Caco-2 (cell line): ENCODE measurements around the gene MARK4. TPM values are rescaled to one million over a fixed set of nuclear protein-coding genes. Genes with fewer than 3 reads are reported as not detected.
"Not testable (repeated sequence)": the region's sequence is repeated elsewhere in the genome, so short reads cannot be mapped to it uniquely, and the experiment has no call there.

Experiments used
- BruUV-seq: library from RNA; stranded (reverse); fragments of 400-500 nt; replicated peaks from 2 replicates; lab custom pipeline; 2021; lab: Mats Ljungman, UMichigan
- CTCF ChIA-PET: fragments of 300-600 bp; sonication (Branson Sonifier 250); formaldehyde crosslinking; loops from one replicate; lab custom pipeline; 2022; ENCODE audit warnings: antibody characterized with exemption; lab: Charles Lee
- POLR2A ChIA-PET: fragments of 300-600 bp; sonication (Branson Sonifier 250); formaldehyde crosslinking; loops from one replicate; lab custom pipeline; 2022; ENCODE audit warnings: antibody characterized with exemption; lab: Charles Lee
- DNase-seq, 2 experiments: peaks; one replicate each; pipeline versions ENCODE4 v3.0.0 to v3.0.0-alpha.2; 2020 to 2022
- H3K27me3 ChIP-seq: replicated peaks from 2 replicates; pipeline ENCODE4 v1.6.0; 2011; ENCODE audit warnings: low read length; ENCODE audit not compliant: control insufficient read depth, insufficient read depth
- H3K36me3 ChIP-seq: 2 replicates; pipeline ENCODE4 v1.5.1; 2011; ENCODE audit warnings: low read length; ENCODE audit not compliant: control insufficient read depth, insufficient read depth
- H3K4me1 ChIP-seq: fragments of 250-450 bp; sonication (Bioruptor Pico); 2 replicates; pipeline ENCODE4 v1.5.1; 2020; ENCODE audit warnings: mild to moderate bottlenecking
- H3K4me3 ChIP-seq: 2 replicates; pipeline ENCODE4 v1.5.1; 2011; ENCODE audit warnings: low read depth, mild to moderate bottlenecking, control low read depth, low read length
- H3K9me3 ChIP-seq: fragments of 250-450 bp; sonication (Bioruptor Pico); 2 replicates; pipeline ENCODE4 v1.5.1; 2020; ENCODE audit warnings: mild to moderate bottlenecking, moderate library complexity
- H3K27ac Mint-ChIP-seq: one replicate; pipeline ENCODE4 v1.8.0; 2022; ENCODE audit warnings: mixed read lengths; ENCODE audit not compliant: unreplicated experiment
- H3K27me3 Mint-ChIP-seq: one replicate; pipeline ENCODE4 v1.8.0; 2022; ENCODE audit warnings: mixed read lengths; ENCODE audit not compliant: insufficient read depth, unreplicated experiment
- H3K36me3 Mint-ChIP-seq: one replicate; pipeline ENCODE4 v1.8.0; 2022; ENCODE audit warnings: mild to moderate bottlenecking, mixed read lengths; ENCODE audit not compliant: insufficient read depth, unreplicated experiment
- H3K4me1 Mint-ChIP-seq: one replicate; pipeline ENCODE4 v1.8.0; 2022; ENCODE audit warnings: low read depth, mixed read lengths; ENCODE audit not compliant: unreplicated experiment
- H3K4me3 Mint-ChIP-seq: one replicate; pipeline ENCODE4 v1.8.0; 2022; ENCODE audit warnings: mild to moderate bottlenecking, moderate library complexity, mixed read lengths; ENCODE audit not compliant: unreplicated experiment
- H3K9me3 Mint-ChIP-seq: one replicate; pipeline ENCODE4 v1.8.0; 2022; ENCODE audit warnings: mixed read lengths; ENCODE audit not compliant: unreplicated experiment
- intact Hi-C: fragments of 100-400 bp; cut with micrococcal nuclease; formaldehyde crosslinking; loops from one replicate; pipeline ENCODE4 v1.10.0; 2022; ENCODE audit not compliant: unreplicated experiment
- total RNA-seq: library from RNA; stranded (reverse); gene quantifications from 2 replicates; pipeline ENCODE4 v1.2.3, GENCODE V29; 2022
- TF ChIP-seq, protein P1 (sequence below), 2 experiments: fragments of 200-600 bp in 1 of 2; IDR thresholded peaks; 1 replicate in 1 of 2; 2 replicates in 1 of 2; pipeline versions ENCODE4 v1.5.1 to v1.8.0; 2011 to 2022; ENCODE audit warnings: antibody characterized with exemption in 1 of 2, control low read depth in 1 of 2, inconsistent platforms in 1 of 2, low read depth in 1 of 2, low read length in 1 of 2, mild to moderate bottlenecking in 1 of 2, moderate library complexity in 1 of 2; ENCODE audit not compliant: insufficient read depth in 1 of 2, severe bottlenecking in 1 of 2, unreplicated experiment in 1 of 2

The MARK4 gene
- total RNA-seq, 1 experiment from 2014 or later: 30.3 TPM

DNA sequence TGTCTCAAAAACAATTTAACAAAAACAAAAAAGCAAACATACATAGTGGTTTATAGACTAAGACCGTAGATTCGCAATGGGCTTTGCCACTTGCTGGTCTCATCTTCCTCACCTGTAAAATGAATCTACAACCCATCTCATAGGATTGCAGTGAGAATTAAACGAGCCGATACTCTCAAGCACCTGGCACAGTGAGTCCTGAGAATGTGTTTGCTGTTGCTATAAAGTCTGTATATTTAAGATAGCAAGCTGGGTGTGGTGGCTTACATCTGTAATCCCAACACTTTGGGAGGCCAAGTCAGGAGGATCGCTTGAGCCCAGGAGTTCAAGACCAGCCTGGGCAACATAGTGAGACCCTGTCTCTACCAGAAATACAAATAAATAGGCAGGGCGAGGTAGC lies 28.3 kb upstream of the MARK4 start:
- BruUV-seq: no TSS peak
- TF ChIP-seq, protein P1, sequence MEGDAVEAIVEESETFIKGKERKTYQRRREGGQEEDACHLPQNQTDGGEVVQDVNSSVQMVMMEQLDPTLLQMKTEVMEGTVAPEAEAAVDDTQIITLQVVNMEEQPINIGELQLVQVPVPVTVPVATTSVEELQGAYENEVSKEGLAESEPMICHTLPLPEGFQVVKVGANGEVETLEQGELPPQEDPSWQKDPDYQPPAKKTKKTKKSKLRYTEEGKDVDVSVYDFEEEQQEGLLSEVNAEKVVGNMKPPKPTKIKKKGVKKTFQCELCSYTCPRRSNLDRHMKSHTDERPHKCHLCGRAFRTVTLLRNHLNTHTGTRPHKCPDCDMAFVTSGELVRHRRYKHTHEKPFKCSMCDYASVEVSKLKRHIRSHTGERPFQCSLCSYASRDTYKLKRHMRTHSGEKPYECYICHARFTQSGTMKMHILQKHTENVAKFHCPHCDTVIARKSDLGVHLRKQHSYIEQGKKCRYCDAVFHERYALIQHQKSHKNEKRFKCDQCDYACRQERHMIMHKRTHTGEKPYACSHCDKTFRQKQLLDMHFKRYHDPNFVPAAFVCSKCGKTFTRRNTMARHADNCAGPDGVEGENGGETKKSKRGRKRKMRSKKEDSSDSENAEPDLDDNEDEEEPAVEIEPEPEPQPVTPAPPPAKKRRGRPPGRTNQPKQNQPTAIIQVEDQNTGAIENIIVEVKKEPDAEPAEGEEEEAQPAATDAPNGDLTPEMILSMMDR (IDR thresholded peaks at IDR 0.05; ENCODE audit: insufficient read depth in 1 of 2, low read depth in 1 of 2, low read length in 1 of 2, severe bottlenecking in 1 of 2, unreplicated experiment in 1 of 2): no peak
- Mint-ChIP-seq H3K36me3 (no peaks in the 10 kb centered on the region), H3K27me3 (peaks cover 10% of the 10 kb centered on the region), H3K4me3 (no peak overlapping the region), H3K27ac (no peak overlapping the region), H3K9me3 (no peaks in the 10 kb centered on the region), H3K4me1 (no peaks in the 10 kb centered on the region)
- Histone ChIP-seq H3K4me3 (no peak overlapping the region), H3K4me1 (no peaks in the 10 kb centered on the region), H3K9me3 (no peaks in the 10 kb centered on the region), H3K27me3 (no peaks in the 10 kb centered on the region), H3K36me3 (no peaks in the 10 kb centered on the region)
- no peak for DNase-seq
- POLR2A ChIA-PET: no interaction called here
- CTCF ChIA-PET: no interaction called here
- intact Hi-C loops: no loop called here

- Mint-ChIP-seq H3K27ac (no peak overlapping the region), H3K27me3 (peaks cover 7% of the 10 kb centered on the region), H3K4me3 (no peak overlapping the region), H3K9me3 (no peaks in the 10 kb centered on the region), H3K4me1 (no peaks in the 10 kb centered on the region), H3K36me3 (no peaks in the 10 kb centered on the region)
- no peak for DNase-seq
- no peaks in the 10 kb centered on the region for H3K27me3 ChIP-seq
- no peak overlapping the region for H3K4me3 ChIP-seq
- intact Hi-C loops: no loop called here
- POLR2A ChIA-PET: no interaction called here
- H3K9me3 ChIP-seq: no peaks in the 10 kb centered on the region
- BruUV-seq: no TSS peak
- CTCF ChIA-PET: interaction anchor here (0.7 kb wide), 1 partner anchor 9 kb away, joined by 5 read pairs; no protein-coding TSS in a partner anchor
- TF ChIP-seq, protein P1 (IDR thresholded peaks at IDR 0.05; ENCODE audit: insufficient read depth in 1 of 2, low read depth in 1 of 2, low read length in 1 of 2, severe bottlenecking in 1 of 2, unreplicated experiment in 1 of 2): no peak
- H3K36me3 ChIP-seq: no peaks in the 10 kb centered on the region
- no peaks in the 10 kb centered on the region for H3K4me1 ChIP-seq
These were observed 27.2 kb upstream of the MARK4 start for GRCh38 chr19:45223879-45224278.

GRCh38 chr19:45224645-45225044 lies 26.4 kb upstream of the MARK4 start:
- intact Hi-C loops: no loop called here
- Histone ChIP-seq H3K36me3 (no peaks in the 10 kb centered on the region), H3K4me1 (no peaks in the 10 kb centered on the region), H3K27me3 (no peaks in the 10 kb centered on the region), H3K4me3 (no peak overlapping the region), H3K9me3 (no peaks in the 10 kb centered on the region)
- no TSS peak for BruUV-seq
- POLR2A ChIA-PET: no interaction called here
- Mint-ChIP-seq H3K36me3 (no peaks in the 10 kb centered on the region), H3K27me3 (peaks cover 7% of the 10 kb centered on the region), H3K4me1 (no peaks in the 10 kb centered on the region), H3K27ac (no peak overlapping the region), H3K9me3 (no peaks in the 10 kb centered on the region), H3K4me3 (no peak overlapping the region)
- DNase-seq: no peak
- TF ChIP-seq, protein P1 (IDR thresholded peaks at IDR 0.05; ENCODE audit: insufficient read depth in 1 of 2, low read depth in 1 of 2, low read length in 1 of 2, severe bottlenecking in 1 of 2, unreplicated experiment in 1 of 2): no peak
- CTCF ChIA-PET: no interaction called here

DNA sequence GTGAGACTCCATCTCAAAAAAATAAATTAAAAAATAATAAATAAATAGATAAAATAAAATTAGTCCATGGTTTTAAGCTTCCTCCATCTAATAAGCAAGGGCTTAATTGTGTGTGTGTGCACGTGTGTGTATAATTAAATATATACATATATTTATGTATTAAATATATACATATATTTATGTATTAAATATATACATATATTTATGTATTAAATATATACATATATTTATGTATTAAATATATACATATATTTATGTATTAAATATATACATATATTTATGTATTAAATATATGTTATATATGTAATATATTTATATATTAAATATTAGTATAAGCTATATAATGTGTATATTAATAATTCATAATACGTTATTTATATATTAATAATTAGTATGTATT lies 22.0 kb upstream of the MARK4 start:
- CTCF ChIA-PET, H3K9me3 ChIP-seq, H3K4me3 Mint-ChIP-seq, H3K27ac Mint-ChIP-seq, H3K4me1 ChIP-seq, H3K9me3 Mint-ChIP-seq, DNase-seq, H3K4me3 ChIP-seq, H3K27me3 ChIP-seq, H3K36me3 ChIP-seq, H3K36me3 Mint-ChIP-seq, BruUV-seq, intact Hi-C loops, H3K27me3 Mint-ChIP-seq, H3K4me1 Mint-ChIP-seq, POLR2A ChIA-PET: not testable (repeated sequence)
